SH-SY5Y (cell line): ENCODE results near the gene SPDYE1.

Experiments used
- GATA2 ChIP-seq: IDR thresholded peaks from 2 replicates; pipeline ENCODE4 v1.6.1; 2011; ENCODE audit warnings: mild to moderate bottlenecking, low read depth, low read length
- GATA3 ChIP-seq: IDR thresholded peaks from 2 replicates; pipeline ENCODE4 v1.6.1; 2011; ENCODE audit warnings: low read depth, mild to moderate bottlenecking, low read length, moderate library complexity

GRCh38 chr7:43952028-43952427 is 45.7 kb upstream of the SPDYE1 start:
- no peak for TF ChIP-seq GATA3
- no peak for TF ChIP-seq GATA2
